GM12864 (cell line): ENCODE data around the gene CEP290.

Experiments
- DNase-seq: peaks from one replicate; pipeline ENCODE4 v3.0.0-alpha.2; 2011; ENCODE audit warnings: low read depth
- H3K4me3 ChIP-seq: 2 replicates; pipeline ENCODE4 v1.5.1; 2011; ENCODE audit warnings: mild to moderate bottlenecking, low read depth, low read length, control low read depth
- CTCF ChIP-seq: IDR thresholded peaks from 2 replicates; pipeline ENCODE4 v1.5.1; 2011; ENCODE audit warnings: low read depth, mild to moderate bottlenecking, moderate library complexity, low read length, control low read depth, inconsistent platforms; ENCODE audit errors: missing control alignments

Gene CEP290

GRCh38 chr12:88163371-88163770 lies 21.5 kb upstream of the CEP290 start:
- TF ChIP-seq CTCF, result no peak
- no peak overlapping the region for H3K4me3 ChIP-seq
- no peak for DNase-seq

- no peak for DNase-seq
- no peak overlapping the region for H3K4me3 ChIP-seq
- TF ChIP-seq CTCF, result no peak
Measured at GRCh38 chr12:88156075-88156654, 14.3 kb upstream of the CEP290 start.

GRCh38 chr12:88153959-88154358 lies 12.1 kb upstream of the CEP290 start:
- H3K4me3 ChIP-seq, result no peak overlapping the region
- no peak for TF ChIP-seq CTCF
- DNase-seq, result no peak

GRCh38 chr12:88150063-88150462 lies 8.2 kb upstream of the CEP290 start:
- TF ChIP-seq CTCF, result no peak
- DNase-seq, result no peak
- H3K4me3 ChIP-seq, result no peak overlapping the region

GRCh38 chr12:88145567-88146505 lies 3.9 kb upstream of the CEP290 start:
- no peak for DNase-seq
- no peak overlapping the region for H3K4me3 ChIP-seq
- TF ChIP-seq CTCF, result no peak

- no peak overlapping the region for H3K4me3 ChIP-seq
- DNase-seq, result no peak
- no peak for TF ChIP-seq CTCF
Measured at GRCh38 chr12:88144546-88145468, 2.9 kb upstream of the CEP290 start.
